22Rv1 (cell line): ENCODE data around the gene TOB2.

Experiments used
- H3K27ac ChIP-seq: fragments of 450-650 bp; 2 replicates; pipeline ENCODE4 v1.5.1; 2017
- ZFX ChIP-seq: fragments of 450-650 bp; IDR thresholded peaks from 2 replicates; pipeline ENCODE4 v1.6.1; 2017; ENCODE audit warnings: antibody characterized with exemption, borderline replicate concordance
- TF ChIP-seq, protein P1 (sequence below): fragments of 450-650 bp; IDR thresholded peaks from 2 replicates; pipeline ENCODE4 v1.5.1; 2017; ENCODE audit warnings: mild to moderate bottlenecking

TOB2 gene

DNA sequence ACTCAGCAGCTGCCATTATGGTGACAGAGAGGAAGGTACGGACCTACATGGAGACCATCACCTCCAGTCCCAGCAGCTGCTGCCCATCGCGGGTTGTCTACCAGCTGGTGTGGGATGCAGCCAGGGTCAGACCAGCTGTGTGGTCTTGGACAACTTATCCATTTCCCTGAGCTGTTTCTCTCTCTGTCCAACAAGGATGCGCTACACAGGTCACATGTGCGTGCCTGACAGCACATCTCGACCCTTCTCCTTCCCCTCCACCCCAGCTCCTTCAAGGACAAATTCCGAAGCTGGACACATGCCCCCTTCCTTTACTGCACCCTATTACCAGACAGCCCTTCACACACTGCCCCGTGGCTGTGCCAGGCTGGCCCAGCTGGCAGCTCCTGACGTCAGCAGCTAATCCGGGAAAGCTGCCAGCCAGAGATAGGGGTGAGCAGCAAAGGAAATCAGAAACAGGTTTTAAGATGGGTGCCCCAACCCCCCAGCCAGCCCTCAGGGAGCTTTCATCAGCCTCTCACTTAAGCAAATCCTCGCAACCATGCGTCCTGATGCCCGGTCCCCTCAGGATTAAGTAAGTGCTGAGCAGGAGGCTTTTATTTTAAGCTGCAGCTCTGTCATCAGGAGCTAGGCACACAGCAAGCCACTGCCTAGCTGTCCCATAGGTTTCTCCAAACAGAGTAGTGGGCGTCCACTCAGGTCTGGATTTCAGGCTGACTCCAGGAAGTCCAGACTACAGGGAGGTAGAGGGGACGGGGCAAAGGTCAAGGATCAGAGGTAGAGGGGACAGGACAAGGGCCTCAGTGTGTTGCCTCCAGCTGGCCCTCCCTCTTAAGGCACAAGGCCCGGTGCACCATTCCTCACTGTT, 44.6 kb downstream of the TOB2 start:
- no peak overlapping the region for H3K27ac ChIP-seq

DNA sequence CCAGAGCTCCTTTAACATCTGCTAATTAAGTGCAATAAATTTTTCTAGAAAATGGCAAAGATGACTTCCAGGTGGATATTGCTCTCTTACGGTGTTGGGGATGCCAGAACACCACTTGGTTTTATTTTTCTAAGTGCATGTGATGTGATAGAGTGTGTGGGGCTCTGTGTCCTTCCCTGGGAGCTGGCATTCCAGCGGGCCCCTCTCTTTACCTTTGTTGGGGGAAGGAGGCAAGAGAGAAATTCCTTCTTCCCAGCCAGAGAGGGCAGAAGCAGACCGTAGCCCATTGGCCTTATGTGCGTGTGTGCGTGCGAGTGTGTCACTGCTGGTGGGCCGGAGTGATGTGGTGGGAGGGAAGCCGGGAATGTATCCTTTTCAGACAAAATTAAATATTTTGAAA, 47.7 kb downstream of the TOB2 start:
- H3K27ac ChIP-seq, result no peak overlapping the region
- TF ChIP-seq ZFX, result no peak
- TF ChIP-seq, protein P1, sequence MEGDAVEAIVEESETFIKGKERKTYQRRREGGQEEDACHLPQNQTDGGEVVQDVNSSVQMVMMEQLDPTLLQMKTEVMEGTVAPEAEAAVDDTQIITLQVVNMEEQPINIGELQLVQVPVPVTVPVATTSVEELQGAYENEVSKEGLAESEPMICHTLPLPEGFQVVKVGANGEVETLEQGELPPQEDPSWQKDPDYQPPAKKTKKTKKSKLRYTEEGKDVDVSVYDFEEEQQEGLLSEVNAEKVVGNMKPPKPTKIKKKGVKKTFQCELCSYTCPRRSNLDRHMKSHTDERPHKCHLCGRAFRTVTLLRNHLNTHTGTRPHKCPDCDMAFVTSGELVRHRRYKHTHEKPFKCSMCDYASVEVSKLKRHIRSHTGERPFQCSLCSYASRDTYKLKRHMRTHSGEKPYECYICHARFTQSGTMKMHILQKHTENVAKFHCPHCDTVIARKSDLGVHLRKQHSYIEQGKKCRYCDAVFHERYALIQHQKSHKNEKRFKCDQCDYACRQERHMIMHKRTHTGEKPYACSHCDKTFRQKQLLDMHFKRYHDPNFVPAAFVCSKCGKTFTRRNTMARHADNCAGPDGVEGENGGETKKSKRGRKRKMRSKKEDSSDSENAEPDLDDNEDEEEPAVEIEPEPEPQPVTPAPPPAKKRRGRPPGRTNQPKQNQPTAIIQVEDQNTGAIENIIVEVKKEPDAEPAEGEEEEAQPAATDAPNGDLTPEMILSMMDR, result no peak

More for the DNA sequence above, 44.6 kb downstream of the TOB2 start:
- TF ChIP-seq, protein P1, result no peak
- no peak for TF ChIP-seq ZFX

DNA sequence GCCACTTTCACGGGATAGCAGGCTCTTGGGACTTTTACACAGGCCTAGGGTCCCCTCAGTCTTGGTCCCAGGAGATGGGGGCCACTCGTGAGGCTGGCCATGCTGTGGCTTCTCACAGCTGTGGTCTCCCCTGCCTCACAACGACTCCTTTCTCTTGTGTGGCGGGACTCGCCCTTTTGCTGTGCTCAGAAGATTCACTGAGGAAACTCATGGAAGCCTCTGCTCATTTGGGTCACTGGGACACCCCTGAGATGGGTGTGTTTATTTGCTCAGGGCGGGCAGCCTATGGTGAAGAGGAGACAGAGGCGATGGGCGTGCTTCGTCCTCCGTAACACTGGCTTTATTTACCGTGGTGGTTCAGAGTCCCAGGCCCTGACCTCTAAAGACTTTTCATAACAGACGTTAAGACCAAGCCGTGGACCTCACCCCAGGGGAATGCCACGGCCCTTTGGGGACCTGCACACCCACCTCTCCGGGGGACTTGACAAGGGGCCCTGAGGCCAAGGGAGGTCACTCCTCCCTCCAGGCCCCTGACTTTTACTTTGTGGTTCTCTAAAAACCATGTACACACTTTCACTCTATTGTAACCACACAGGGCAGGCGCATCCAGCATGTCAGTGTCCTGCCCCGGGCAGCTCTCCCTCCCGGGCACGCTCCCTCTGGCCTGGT, 49.3 kb downstream of the TOB2 start:
- no peak overlapping the region for H3K27ac ChIP-seq
- TF ChIP-seq, protein P1, result no peak
- TF ChIP-seq ZFX, result no peak

DNA sequence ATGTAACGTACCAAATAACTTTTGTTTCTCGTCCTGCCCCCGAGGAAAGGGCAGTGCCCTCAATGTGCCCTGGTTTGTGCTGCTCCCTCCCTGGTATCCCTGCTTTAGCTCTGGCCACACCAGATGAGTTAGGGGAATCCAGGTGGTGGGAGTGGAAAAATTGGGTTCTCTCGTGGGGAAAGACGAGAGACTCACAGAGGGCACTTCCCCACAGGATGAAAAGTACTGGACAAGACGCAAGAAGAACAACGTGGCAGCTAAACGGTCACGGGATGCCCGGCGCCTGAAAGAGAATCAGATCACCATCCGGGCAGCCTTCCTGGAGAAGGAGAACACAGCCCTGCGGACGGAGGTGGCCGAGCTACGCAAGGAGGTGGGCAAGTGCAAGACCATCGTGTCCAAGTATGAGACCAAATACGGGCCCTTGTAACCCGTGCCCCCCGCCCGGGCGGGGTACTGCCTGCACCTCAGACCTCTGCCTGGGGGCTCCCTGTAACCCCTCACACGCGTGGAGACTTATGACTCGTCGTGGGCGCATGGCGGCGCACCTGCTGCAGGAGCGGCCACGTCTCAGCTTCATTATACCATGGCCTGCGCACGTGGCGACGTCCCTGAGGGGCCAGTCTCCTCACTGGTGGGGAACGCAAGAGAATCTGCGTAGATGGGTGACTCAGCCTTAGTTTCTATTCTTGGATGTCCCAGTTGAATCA, 50.9 kb downstream of the TOB2 start:
- TF ChIP-seq ZFX, result no peak
- TF ChIP-seq, protein P1, result no peak
- no peak overlapping the region for H3K27ac ChIP-seq

DNA sequence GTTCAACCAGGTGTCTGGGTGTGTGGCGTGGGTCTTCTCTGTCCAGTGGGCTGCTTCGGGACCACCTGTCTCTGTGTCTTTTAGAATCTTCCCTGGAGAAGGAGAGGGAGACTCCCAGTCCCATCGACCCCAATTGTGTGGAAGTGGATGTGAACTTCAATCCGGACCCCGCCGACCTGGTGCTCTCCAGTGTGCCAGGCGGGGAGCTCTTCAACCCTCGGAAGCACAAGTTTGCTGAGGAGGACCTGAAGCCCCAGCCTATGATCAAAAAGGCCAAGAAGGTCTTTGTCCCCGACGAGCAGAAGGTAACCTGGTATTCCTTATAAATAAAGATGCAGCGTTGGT, 52.6 kb downstream of the TOB2 start:
- H3K27ac ChIP-seq, result no peak overlapping the region
- TF ChIP-seq, protein P1, result no peak
- no peak for TF ChIP-seq ZFX

DNA sequence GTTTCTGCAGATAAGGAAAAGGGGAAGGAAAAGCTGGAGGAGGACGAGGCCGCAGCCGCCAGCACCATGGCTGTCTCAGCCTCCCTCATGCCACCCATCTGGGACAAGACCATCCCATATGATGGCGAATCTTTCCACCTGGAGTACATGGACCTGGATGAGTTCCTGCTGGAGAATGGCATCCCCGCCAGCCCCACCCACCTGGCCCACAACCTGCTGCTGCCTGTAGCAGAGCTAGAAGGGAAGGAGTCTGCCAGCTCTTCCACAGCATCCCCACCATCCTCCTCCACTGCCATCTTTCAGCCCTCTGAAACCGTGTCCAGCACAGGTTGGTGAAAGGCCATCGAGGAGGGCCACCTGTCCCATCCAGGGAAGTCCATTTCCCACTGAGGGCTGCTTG, 59.3 kb downstream of the TOB2 start:
- no peak for TF ChIP-seq ZFX
- no peak overlapping the region for H3K27ac ChIP-seq

DNA sequence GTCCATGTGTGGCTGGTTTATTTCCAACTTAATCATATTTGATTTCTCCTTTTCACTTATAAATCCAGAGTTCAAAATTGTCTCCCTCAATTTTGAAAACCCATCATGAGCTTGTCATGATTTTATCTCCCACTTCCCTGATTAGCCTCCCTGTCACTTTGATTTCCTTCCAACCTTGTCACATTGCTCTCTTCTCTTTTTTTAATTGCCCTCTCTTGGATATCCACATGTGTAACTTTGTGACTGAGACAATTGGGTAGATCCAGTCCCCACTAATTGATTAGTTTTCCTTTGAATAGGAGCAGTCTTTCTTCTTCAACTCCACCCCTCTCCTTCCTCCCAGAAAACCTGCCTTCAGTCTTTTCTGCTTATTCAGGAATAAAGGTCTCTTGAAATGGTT, 62.5 kb downstream of the TOB2 start:
- TF ChIP-seq, protein P1, result no peak
- no peak for TF ChIP-seq ZFX
- H3K27ac ChIP-seq, result no peak overlapping the region
